Testis (tissue), 3 donors: ENCODE measurements around the gene PKHD1. TPM values are rescaled to one million over a fixed set of nuclear protein-coding genes. Genes with fewer than 3 reads are reported as not detected.

Source experiments
- DNase-seq: peaks from one replicate; pipeline ENCODE4 v3.0.0-alpha.2; 2019
- H3K27ac ChIP-seq, 2 donors: fragments of 200-600 bp; sonication (generic); one replicate each; pipeline ENCODE4 v1.5.1; 2019
- H3K27me3 ChIP-seq: fragments of 200-600 bp; sonication (generic); one replicate; pipeline ENCODE4 v1.5.1; 2019
- H3K36me3 ChIP-seq: fragments of 200-600 bp; sonication (generic); one replicate; pipeline ENCODE4 v1.5.1; 2017; ENCODE audit warnings: low read depth; ENCODE audit errors: missing control alignments
- H3K4me1 ChIP-seq: fragments of 200-600 bp; sonication (generic); one replicate; pipeline ENCODE4 v1.5.1; 2019
- H3K4me3 ChIP-seq, 2 donors: fragments of 200-600 bp; sonication (generic); one replicate each; pipeline ENCODE4 v1.5.1; 2017 to 2019
- H3K9me3 ChIP-seq: fragments of 200-600 bp; sonication (generic); one replicate; pipeline ENCODE4 v1.5.1; 2017
- CTCF ChIP-seq, 3 experiments: fragments of 450-650 bp in 2 of 3; fragments of 200-600 bp in 1 of 3; sonication (generic) in 1 of 3; IDR thresholded peaks; one replicate each; pipeline ENCODE4 v1.5.1; 2016 to 2019; ENCODE audit warnings: antibody characterized with exemption in 3 of 3, mild to moderate bottlenecking in 2 of 3, moderate library complexity in 1 of 3
- POLR2A ChIP-seq: fragments of 450-650 bp; IDR thresholded peaks from one replicate; pipeline ENCODE4 v1.6.1; 2017; ENCODE audit warnings: antibody characterized with exemption, mild to moderate bottlenecking, moderate library complexity
- WGBS, 2 donors: methylation state at CpG; one replicate each; pipeline ENCODE4 v1.1.5; 2018; 5-methylcytosine and 5-hydroxymethylcytosine counted together
- intact Hi-C: fragments of 100-400 bp; cut with DNase I; formaldehyde crosslinking; loops from one replicate; pipeline ENCODE4 v1.15.1; 2023; ENCODE audit warnings: low total_unique reads
- polyA plus RNA-seq: library from polyadenylated mRNA; stranded (reverse); fragments of 350-450 nt; fragmentation: Illumina TruSeq; extraction: RNeasy Lipid Tissue Mini Kit (QIAGEN cat#74804); gene quantifications from one replicate; pipeline ENCODE4 v1.2.3, GENCODE V29; 2014; ENCODE audit warnings: low read depth, low replicate concordance; ENCODE audit not compliant: insufficient read depth
- total RNA-seq, 2 donors: library from RNA; depleted of rRNA; stranded (reverse); fragments of >200 nt; gene quantifications; one replicate each; pipeline ENCODE4 v1.2.3, GENCODE V29; 2016

PKHD1 gene
- total and polyA plus RNA-seq, 3 donors from 2014 or later: 1.3 to 2.3 (median 1.7) TPM

- TF ChIP-seq CTCF (IDR thresholded peaks at IDR 0.05): no peak
- TF ChIP-seq POLR2A: no peak
- no peaks in the 10 kb centered on the region for H3K9me3 ChIP-seq
- H3K27me3 ChIP-seq: no peaks in the 10 kb centered on the region
- no peaks in the 10 kb centered on the region for H3K4me1 ChIP-seq
- intact Hi-C loops: no loop called here
- no peak overlapping the region for H3K4me3 ChIP-seq
- H3K27ac ChIP-seq: no peak overlapping the region
- DNase-seq: no peak
- H3K36me3 ChIP-seq: no peaks in the 10 kb centered on the region
Measured at GRCh38 chr6:51824940-51825339, 262.5 kb downstream of the PKHD1 start.

- Histone ChIP-seq H3K9me3 (no peaks in the 10 kb centered on the region), H3K4me1 (no peaks in the 10 kb centered on the region), H3K27me3 (no peaks in the 10 kb centered on the region), H3K4me3 (no peak overlapping the region), H3K36me3 (no peaks in the 10 kb centered on the region), H3K27ac (no peak overlapping the region)
- intact Hi-C loops: no loop called here
- no peak for DNase-seq
- no peak for TF ChIP-seq POLR2A
- no peak for TF ChIP-seq CTCF (IDR thresholded peaks at IDR 0.05)
Measured at GRCh38 chr6:51820555-51820954, 266.9 kb downstream of the PKHD1 start.

GRCh38 chr6:51818520-51819022, 268.8 kb downstream of the PKHD1 start:
- intact Hi-C loops: no loop called here
- Histone ChIP-seq H3K36me3 (no peaks in the 10 kb centered on the region), H3K4me1 (no peaks in the 10 kb centered on the region), H3K4me3 (no peak overlapping the region), H3K9me3 (no peaks in the 10 kb centered on the region), H3K27ac (no peak overlapping the region), H3K27me3 (no peaks in the 10 kb centered on the region)
- no peak for TF ChIP-seq POLR2A
- no peak for TF ChIP-seq CTCF (IDR thresholded peaks at IDR 0.05)
- 52 to 55% methylated on average over 6 of the region's 6 CpGs for WGBS, 2 donors
- no peak for DNase-seq

GRCh38 chr6:51817832-51818231, 269.6 kb downstream of the PKHD1 start:
- Histone ChIP-seq H3K27ac (no peak overlapping the region), H3K4me3 (no peak overlapping the region), H3K9me3 (no peaks in the 10 kb centered on the region), H3K4me1 (no peaks in the 10 kb centered on the region), H3K27me3 (no peaks in the 10 kb centered on the region), H3K36me3 (no peaks in the 10 kb centered on the region)
- DNase-seq: no peak
- TF ChIP-seq CTCF (IDR thresholded peaks at IDR 0.05) (no peak), POLR2A (no peak)
- intact Hi-C loops: no loop called here
- WGBS, 2 donors: 59 to 72% methylated on average over 7 of the region's 7 CpGs

GRCh38 chr6:51814418-51814817, 273.0 kb downstream of the PKHD1 start:
- 30 to 39% methylated on average over 1 of the region's 1 CpG for WGBS, 2 donors
- no peaks in the 10 kb centered on the region for H3K27me3 ChIP-seq
- no peaks in the 10 kb centered on the region for H3K4me1 ChIP-seq
- H3K4me3 ChIP-seq: no peak overlapping the region
- H3K27ac ChIP-seq: no peak overlapping the region
- H3K36me3 ChIP-seq: no peaks in the 10 kb centered on the region
- DNase-seq: no peak
- intact Hi-C loops: no loop called here
- TF ChIP-seq CTCF (IDR thresholded peaks at IDR 0.05) (no peak), POLR2A (no peak)
- H3K9me3 ChIP-seq: no peaks in the 10 kb centered on the region
